Lung microvascular endothelial cell (primary cell): ENCODE data around the gene TSPOAP1. TPM values are rescaled to one million over a fixed set of nuclear protein-coding genes. Genes with fewer than 3 reads are reported as not detected.

Experiments
- DNase-seq, 2 donors: peaks; one replicate each; pipeline versions ENCODE4 v3.0.0 to v3.0.0-alpha.2; 2010; ENCODE audit warnings: low read depth in 2 of 2
- total RNA-seq: library from RNA; depleted of rRNA; stranded (reverse); fragments of >200 nt; gene quantifications from 2 replicates; pipeline ENCODE4 v1.2.1, GENCODE V29; 2014

TSPOAP1 gene
- total RNA-seq, 1 donor from 2014 or later = under 0.01 TPM

- no peak for DNase-seq
Observed at GRCh38 chr17:58253082-58253481, 75.5 kb downstream of the TSPOAP1 start.

GRCh38 chr17:58252141-58252540 is 76.5 kb downstream of the TSPOAP1 start:
- no peak for DNase-seq

Other genes with a start within 250 kb of the TSPOAP1 start
- 8.5 and 14.7 TPM in 2 replicates for gene DYNLL2, start 245.4 kb downstream of the TSPOAP1 start, total RNA-seq
- gene OR4D1, start 180.4 kb downstream of the TSPOAP1 start, total RNA-seq = not detected in 2 replicates
- gene OR4D2, start 161.8 kb downstream of the TSPOAP1 start, total RNA-seq = not detected in 2 replicates
- gene EPX, start 136.1 kb downstream of the TSPOAP1 start, total RNA-seq = not detected in 2 replicates
- gene MKS1, start 109.5 kb downstream of the TSPOAP1 start, total RNA-seq = 8.1 and 9.6 TPM in 2 replicates
- gene LPO, start 90.2 kb downstream of the TSPOAP1 start, total RNA-seq = not detected in 2 replicates
- gene MPO, start 47.9 kb downstream of the TSPOAP1 start, total RNA-seq = 0.22 TPM in 1 of 2 replicates, not detected in the other
- gene SUPT4H1, start 23.4 kb upstream of the TSPOAP1 start, total RNA-seq = 50.8 and 55.0 TPM in 2 replicates
- gene RNF43, start 88.7 kb upstream of the TSPOAP1 start, total RNA-seq = under 0.01 TPM in 1 of 2 replicates, not detected in the other
- under 0.01 TPM in 1 of 2 replicates, not detected in the other for gene HSF5, start 159.6 kb upstream of the TSPOAP1 start, total RNA-seq
- gene MTMR4, start 185.8 kb upstream of the TSPOAP1 start, total RNA-seq = 22.2 and 29.0 TPM in 2 replicates